ENCODE data around the gene ARHGAP42.

Gene ARHGAP42

DNA sequence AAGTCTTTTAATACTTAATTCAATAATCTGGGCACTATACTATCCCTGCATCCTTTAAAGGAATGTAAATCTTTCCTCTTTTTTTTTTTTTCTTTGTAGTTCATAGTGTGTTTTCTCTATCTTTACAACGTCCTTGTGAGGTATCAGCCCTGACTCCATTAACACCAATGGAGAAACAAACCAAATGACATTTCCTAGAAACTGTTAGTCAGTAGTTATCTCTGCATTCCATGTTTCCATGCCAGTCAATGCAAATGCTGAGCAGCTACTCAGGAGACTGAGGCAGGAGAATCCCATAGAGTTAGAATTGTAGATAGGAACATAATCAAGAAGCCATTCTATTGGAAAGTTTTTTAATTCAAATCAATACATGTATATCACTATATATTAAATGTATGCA, 182.2 kb downstream of the ARHGAP42 start:
- DNase-seq (ENCODE audit: low read depth), result no peak
- TF ChIP-seq POLR2A (IDR thresholded peaks at IDR 0.05; ENCODE audit: extremely low read depth, insufficient read length), result no peak
- TF ChIP-seq, protein P1, sequence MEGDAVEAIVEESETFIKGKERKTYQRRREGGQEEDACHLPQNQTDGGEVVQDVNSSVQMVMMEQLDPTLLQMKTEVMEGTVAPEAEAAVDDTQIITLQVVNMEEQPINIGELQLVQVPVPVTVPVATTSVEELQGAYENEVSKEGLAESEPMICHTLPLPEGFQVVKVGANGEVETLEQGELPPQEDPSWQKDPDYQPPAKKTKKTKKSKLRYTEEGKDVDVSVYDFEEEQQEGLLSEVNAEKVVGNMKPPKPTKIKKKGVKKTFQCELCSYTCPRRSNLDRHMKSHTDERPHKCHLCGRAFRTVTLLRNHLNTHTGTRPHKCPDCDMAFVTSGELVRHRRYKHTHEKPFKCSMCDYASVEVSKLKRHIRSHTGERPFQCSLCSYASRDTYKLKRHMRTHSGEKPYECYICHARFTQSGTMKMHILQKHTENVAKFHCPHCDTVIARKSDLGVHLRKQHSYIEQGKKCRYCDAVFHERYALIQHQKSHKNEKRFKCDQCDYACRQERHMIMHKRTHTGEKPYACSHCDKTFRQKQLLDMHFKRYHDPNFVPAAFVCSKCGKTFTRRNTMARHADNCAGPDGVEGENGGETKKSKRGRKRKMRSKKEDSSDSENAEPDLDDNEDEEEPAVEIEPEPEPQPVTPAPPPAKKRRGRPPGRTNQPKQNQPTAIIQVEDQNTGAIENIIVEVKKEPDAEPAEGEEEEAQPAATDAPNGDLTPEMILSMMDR (IDR thresholded peaks at IDR 0.05; ENCODE audit: low read depth, low read length), result no peak
- TF ChIP-seq, protein P2, sequence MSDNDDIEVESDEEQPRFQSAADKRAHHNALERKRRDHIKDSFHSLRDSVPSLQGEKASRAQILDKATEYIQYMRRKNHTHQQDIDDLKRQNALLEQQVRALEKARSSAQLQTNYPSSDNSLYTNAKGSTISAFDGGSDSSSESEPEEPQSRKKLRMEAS (IDR thresholded peaks at IDR 0.05; ENCODE audit: low read depth, low read length), result no peak
- no peak for TF ChIP-seq MYC (IDR thresholded peaks at IDR 0.05; ENCODE audit: low read depth, low read length)
- H3K4me3 ChIP-seq (ENCODE audit: low read depth, low read length), result no peak overlapping the region

DNA sequence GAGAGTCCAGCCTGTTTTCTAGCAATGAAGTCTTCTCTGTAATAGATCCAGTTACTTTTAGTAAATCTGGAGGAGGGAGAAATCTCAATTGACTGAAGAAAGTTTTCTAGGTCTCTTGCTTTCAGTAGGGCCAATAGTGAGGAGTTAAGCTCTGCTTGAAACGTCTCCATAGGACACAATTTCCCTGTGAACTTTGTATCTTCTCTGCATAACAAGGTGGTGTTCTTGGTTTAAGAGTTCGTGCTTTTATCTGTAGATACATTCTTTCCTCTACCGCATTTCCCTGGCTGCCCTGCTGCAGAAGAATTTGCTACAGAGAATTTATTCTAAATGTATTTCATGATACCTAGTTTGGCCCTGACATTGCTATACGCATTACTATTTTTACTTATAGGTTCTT, 183.1 kb downstream of the ARHGAP42 start:
- no peak for DNase-seq (ENCODE audit: low read depth)
- no peak overlapping the region for H3K4me3 ChIP-seq (ENCODE audit: low read depth, low read length)
- TF ChIP-seq POLR2A (IDR thresholded peaks at IDR 0.05; ENCODE audit: extremely low read depth, insufficient read length) (no peak), MYC (IDR thresholded peaks at IDR 0.05; ENCODE audit: low read depth, low read length) (no peak)
- TF ChIP-seq, protein P1 (IDR thresholded peaks at IDR 0.05; ENCODE audit: low read depth, low read length), result no peak
- TF ChIP-seq, protein P2 (IDR thresholded peaks at IDR 0.05; ENCODE audit: low read depth, low read length), result no peak

GRCh38 chr11:100872951-100873740, 186.1 kb downstream of the ARHGAP42 start:
- no peak overlapping the region for H3K4me3 ChIP-seq (ENCODE audit: low read depth, low read length)
- DNase-seq (ENCODE audit: low read depth), result no peak
- no peak for TF ChIP-seq POLR2A (IDR thresholded peaks at IDR 0.05; ENCODE audit: extremely low read depth, insufficient read length)
- TF ChIP-seq, protein P2 (IDR thresholded peaks at IDR 0.05; ENCODE audit: low read depth, low read length), result no peak

- no peak overlapping the region for H3K4me3 ChIP-seq (ENCODE audit: low read depth, low read length)
- no peak for DNase-seq (ENCODE audit: low read depth)
- TF ChIP-seq, protein P1 (IDR thresholded peaks at IDR 0.05; ENCODE audit: low read depth, low read length), result no peak
- TF ChIP-seq POLR2A (IDR thresholded peaks at IDR 0.05; ENCODE audit: extremely low read depth, insufficient read length) (no peak), MYC (IDR thresholded peaks at IDR 0.05; ENCODE audit: low read depth, low read length) (no peak)
- TF ChIP-seq, protein P2 (IDR thresholded peaks at IDR 0.05; ENCODE audit: low read depth, low read length), result no peak
Observed at GRCh38 chr11:100874203-100874602, 187.1 kb downstream of the ARHGAP42 start.

GRCh38 chr11:100875521-100875869, 188.4 kb downstream of the ARHGAP42 start:
- no peak overlapping the region for H3K4me3 ChIP-seq (ENCODE audit: low read depth, low read length)

GRCh38 chr11:100876815-100877520, 189.9 kb downstream of the ARHGAP42 start:
- no peak overlapping the region for H3K4me3 ChIP-seq (ENCODE audit: low read depth, low read length)
- DNase-seq (ENCODE audit: low read depth), result no peak
- TF ChIP-seq, protein P2 (IDR thresholded peaks at IDR 0.05; ENCODE audit: low read depth, low read length), result no peak
- TF ChIP-seq, protein P1 (IDR thresholded peaks at IDR 0.05; ENCODE audit: low read depth, low read length), result no peak

More at GRCh38 chr11:100875521-100875869, 188.4 kb downstream of the ARHGAP42 start:
- DNase-seq (ENCODE audit: low read depth), result no peak
- TF ChIP-seq, protein P1 (IDR thresholded peaks at IDR 0.05; ENCODE audit: low read depth, low read length), result no peak
